ENCODE results near the gene SLC38A4.

- no peak for TF ChIP-seq CTCF (IDR thresholded peaks at IDR 0.05)
- TF ChIP-seq EZH2 (IDR thresholded peaks at IDR 0.05; ENCODE audit: borderline replicate concordance, insufficient read depth, low read depth, low read length, poor library complexity, severe bottlenecking) = no peak
Observed at GRCh38 chr12:46754550-46754949, 71.2 kb downstream of the SLC38A4 start.

Measured in B cell (primary cell).